WTC11 (cell line): Measurements from ENCODE around the gene MS4A6A. TPM values are rescaled to one million over a fixed set of nuclear protein-coding genes. Genes with fewer than 3 reads are reported as not detected.

Experiments used
- ATAC-seq: fragments of 200-7000 bp; cut with Tn5 transposase; 2 replicates; pipeline ENCODE4 v1.10.0; 2021; ENCODE audit warnings: mild to moderate bottlenecking, moderate library complexity
- CTCF ChIA-PET: fragments of 300-600 bp; sonication (Branson Sonifier 250); formaldehyde crosslinking; loops from one replicate; lab custom pipeline; 2021; ENCODE audit warnings: antibody characterized with exemption; lab: Charles Lee
- POLR2A ChIA-PET: fragments of 350-600 bp; sonication (Branson Sonifier 250); formaldehyde crosslinking; loops from one replicate; lab custom pipeline; 2021; ENCODE audit warnings: antibody characterized with exemption; lab: Charles Lee
- DNase-seq: peaks from one replicate; pipeline ENCODE4 v3.0.0; 2021; ENCODE audit warnings: low spot score
- H3K27ac Mint-ChIP-seq: 2 replicates; pipeline ENCODE4 v1.8.0; 2021; ENCODE audit warnings: mixed read lengths
- H3K27me3 Mint-ChIP-seq: 2 replicates; pipeline ENCODE4 v1.8.0; 2021; ENCODE audit warnings: low read depth, mild to moderate bottlenecking, moderate library complexity, mixed read lengths
- H3K36me3 Mint-ChIP-seq: 2 replicates; pipeline ENCODE4 v1.8.0; 2021; ENCODE audit warnings: mixed read lengths
- H3K4me1 Mint-ChIP-seq: 2 replicates; pipeline ENCODE4 v1.8.0; 2022; ENCODE audit warnings: mixed read lengths
- H3K4me3 Mint-ChIP-seq: 2 replicates; pipeline ENCODE4 v1.8.0; 2021; ENCODE audit warnings: mild to moderate bottlenecking, moderate library complexity, mixed read lengths
- H3K9me3 Mint-ChIP-seq: 2 replicates; pipeline ENCODE4 v1.8.0; 2021; ENCODE audit warnings: mixed read lengths
- CDX4 ChIP-seq: fragments of 250-450 bp; sonication (Bioruptor Pico); IDR thresholded peaks from 2 replicates; pipeline ENCODE4 v1.9.0; 2021; ENCODE audit warnings: moderate library complexity, mild to moderate bottlenecking, inconsistent platforms, borderline replicate concordance
- CTCF ChIP-seq: fragments of 200-600 bp; IDR thresholded peaks from 2 replicates; pipeline ENCODE4 v1.8.0; 2022; ENCODE audit warnings: antibody characterized with exemption
- ERG ChIP-seq: fragments of 250-450 bp; sonication (Bioruptor Pico); IDR thresholded peaks from 2 replicates; pipeline ENCODE4 v1.8.0; 2021; ENCODE audit warnings: mild to moderate bottlenecking
- ETV6 ChIP-seq: sonication (generic); formaldehyde crosslinking; IDR thresholded peaks from 2 replicates; pipeline ENCODE4 v1.8.1; 2022; ENCODE audit warnings: mild to moderate bottlenecking, missing genetic modification reagents
- GTF2I ChIP-seq: fragments of 250-450 bp; sonication (Bioruptor Pico); conservative IDR thresholded peaks from 2 replicates; pipeline ENCODE4 v1.4.0; 2021; ENCODE audit warnings: mild to moderate bottlenecking
- HMGA2 ChIP-seq: fragments of 250-450 bp; sonication (Bioruptor Pico); IDR thresholded peaks from 2 replicates; pipeline ENCODE4 v1.4.0; 2021; ENCODE audit warnings: mild to moderate bottlenecking, moderate library complexity
- KAT7 ChIP-seq: sonication (generic); formaldehyde crosslinking; IDR thresholded peaks from 2 replicates; pipeline ENCODE4 v1.8.1; 2023; ENCODE audit warnings: missing genetic modification reagents, mild to moderate bottlenecking, borderline replicate concordance
- MYBL2 ChIP-seq: sonication (generic); formaldehyde crosslinking; IDR thresholded peaks from 2 replicates; pipeline ENCODE4 v1.8.1; 2023; ENCODE audit warnings: mild to moderate bottlenecking, moderate library complexity, missing genetic modification reagents
- NR3C1 ChIP-seq: sonication (generic); formaldehyde crosslinking; conservative IDR thresholded peaks from 2 replicates; pipeline ENCODE4 v1.8.1; 2023; ENCODE audit warnings: low read depth, mild to moderate bottlenecking, missing genetic modification reagents
- PRDM15 ChIP-seq: sonication (generic); formaldehyde crosslinking; IDR thresholded peaks from 2 replicates; pipeline ENCODE4 v1.8.0; 2022; ENCODE audit warnings: missing genetic modification reagents
- PREB ChIP-seq: sonication (generic); formaldehyde crosslinking; IDR thresholded peaks from 2 replicates; pipeline ENCODE4 v1.8.1; 2022; ENCODE audit warnings: mild to moderate bottlenecking, missing genetic modification reagents, moderate library complexity, borderline replicate concordance
- RORB ChIP-seq: fragments of 250-450 bp; sonication (Bioruptor Pico); IDR thresholded peaks from 2 replicates; pipeline ENCODE4 v1.9.0; 2021; ENCODE audit warnings: mild to moderate bottlenecking
- SOX15 ChIP-seq: fragments of 250-450 bp; sonication (Bioruptor Pico); IDR thresholded peaks from 2 replicates; pipeline ENCODE4 v1.9.0; 2021; ENCODE audit warnings: mild to moderate bottlenecking
- ZNF232 ChIP-seq: sonication (generic); formaldehyde crosslinking; IDR thresholded peaks from 2 replicates; pipeline ENCODE4 v1.8.0; 2022; ENCODE audit warnings: mild to moderate bottlenecking, missing genetic modification reagents
- ZNF423 ChIP-seq: fragments of 250-450 bp; sonication (Bioruptor Pico); IDR thresholded peaks from 2 replicates; pipeline ENCODE4 v2.1.2; 2022; ENCODE audit warnings: mild to moderate bottlenecking, moderate library complexity
- ZNF512 ChIP-seq: sonication (generic); formaldehyde crosslinking; IDR thresholded peaks from 2 replicates; pipeline ENCODE4 v1.8.1; 2022; ENCODE audit warnings: missing genetic modification reagents, borderline replicate concordance
- ZNF532 ChIP-seq: fragments of 250-450 bp; sonication (Bioruptor Pico); IDR thresholded peaks from 2 replicates; pipeline ENCODE4 v1.9.0; 2021; ENCODE audit warnings: mild to moderate bottlenecking, borderline replicate concordance
- ZSCAN18 ChIP-seq: fragments of 250-450 bp; sonication (Bioruptor Pico); IDR thresholded peaks from 2 replicates; pipeline ENCODE4 v2.1.2; 2022; ENCODE audit warnings: mild to moderate bottlenecking, moderate library complexity
- total RNA-seq: library from RNA; stranded (reverse); gene quantifications from 3 replicates; pipeline ENCODE4 v1.2.3, GENCODE V29; 2021

Gene MS4A6A
- total RNA-seq, 1 experiment from 2014 or later: 0.39 TPM

GRCh38 chr11:60164550-60165075 lies 18.3 kb downstream of the MS4A6A start (continued):
- TF ChIP-seq NR3C1: no peak
- TF ChIP-seq HMGA2: no peak

GRCh38 chr11:60161766-60162165 lies 21.1 kb downstream of the MS4A6A start:
- ATAC-seq (no peak), DNase-seq (no peak)
- ChIA-PET POLR2A (no interaction called here), CTCF (no interaction called here)
- no peak for TF ChIP-seq SOX15 (CRISPR knock-in tag)
- TF ChIP-seq CDX4 (CRISPR knock-in tag): no peak
- TF ChIP-seq KAT7: no peak
- no peak for TF ChIP-seq PRDM15 (CRISPR knock-in tag)
- no peak for TF ChIP-seq MYBL2 (CRISPR knock-in tag)
- no peak for TF ChIP-seq ZSCAN18 (CRISPR knock-in tag)
- no peak for TF ChIP-seq ETV6 (CRISPR knock-in tag)
- no peak for TF ChIP-seq RORB
- TF ChIP-seq ZNF512: no peak
- TF ChIP-seq ZNF232: no peak
- Mint-ChIP-seq H3K9me3 (peaks cover 18% of the 10 kb centered on the region), H3K4me3 (no peak overlapping the region), H3K27ac (no peak overlapping the region), H3K27me3 (no peaks in the 10 kb centered on the region), H3K36me3 (no peaks in the 10 kb centered on the region; the same call in 1 of the 2 replicates), H3K4me1 (no peaks in the 10 kb centered on the region)

- DNase-seq (no peak), ATAC-seq (no peak)
- POLR2A ChIA-PET: no interaction called here
- Mint-ChIP-seq H3K4me3 (no peak overlapping the region), H3K9me3 (peaks cover 14% of the 10 kb centered on the region), H3K27ac (no peak overlapping the region), H3K27me3 (no peaks in the 10 kb centered on the region), H3K36me3 (no peaks in the 10 kb centered on the region; the same call in 1 of the 2 replicates), H3K4me1 (no peaks in the 10 kb centered on the region)
- CTCF ChIA-PET: no interaction called here
- no peak for TF ChIP-seq ZNF532 (CRISPR knock-in tag)
- TF ChIP-seq GTF2I (CRISPR knock-in tag): no peak
- no peak for TF ChIP-seq PREB (CRISPR knock-in tag)
- no peak for TF ChIP-seq CTCF
- no peak for TF ChIP-seq RORB
- no peak for TF ChIP-seq ZNF423
- no peak for TF ChIP-seq ERG (CRISPR knock-in tag)
Measured at GRCh38 chr11:60161107-60161506, 21.8 kb downstream of the MS4A6A start.
